HG03064 (cell line): ENCODE data around the gene TAMALIN.

Source experiments
- ATAC-seq: cut with Tn5 transposase; IDR thresholded peaks from one replicate; pipeline ENCODE4 v1.9.1; 2021; ENCODE audit warnings: low read depth; ENCODE audit not compliant: unreplicated experiment

Gene TAMALIN

DNA sequence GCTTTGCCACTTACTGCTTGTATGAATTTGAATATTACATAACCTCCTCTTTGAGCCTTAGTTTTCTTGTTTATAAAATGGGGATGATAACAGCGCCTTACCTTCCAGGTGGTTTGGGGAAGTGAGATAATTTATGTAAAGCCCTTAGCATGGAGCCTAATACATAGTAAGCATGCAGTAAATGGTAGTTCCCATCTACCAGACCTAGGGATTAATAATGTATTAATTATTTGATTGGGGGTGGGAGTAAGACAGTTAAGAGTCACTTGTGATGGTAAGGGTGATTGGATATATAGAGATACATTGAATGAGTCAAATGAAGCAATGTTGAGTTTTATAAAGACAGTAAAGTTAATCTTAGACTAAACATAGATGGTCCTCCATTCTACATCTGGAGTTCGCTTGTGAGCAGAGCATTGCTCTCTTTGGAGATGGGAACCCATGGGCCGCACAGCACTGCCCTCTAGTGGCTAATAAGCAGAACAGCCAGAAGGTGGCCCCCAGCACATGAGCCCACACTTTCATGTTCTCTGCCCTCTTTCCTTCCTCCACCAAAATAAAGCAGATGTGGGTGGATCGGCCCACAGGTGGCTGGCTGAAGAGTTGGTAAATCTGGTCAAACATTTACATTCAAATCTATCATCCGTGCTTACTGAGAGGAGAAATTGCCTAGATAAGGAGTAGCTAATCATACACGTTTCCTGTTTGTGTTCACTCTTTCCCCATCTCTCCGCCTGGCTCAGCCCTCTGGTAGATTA lies 26.5 kb upstream of the TAMALIN start:
- no peak for ATAC-seq

DNA sequence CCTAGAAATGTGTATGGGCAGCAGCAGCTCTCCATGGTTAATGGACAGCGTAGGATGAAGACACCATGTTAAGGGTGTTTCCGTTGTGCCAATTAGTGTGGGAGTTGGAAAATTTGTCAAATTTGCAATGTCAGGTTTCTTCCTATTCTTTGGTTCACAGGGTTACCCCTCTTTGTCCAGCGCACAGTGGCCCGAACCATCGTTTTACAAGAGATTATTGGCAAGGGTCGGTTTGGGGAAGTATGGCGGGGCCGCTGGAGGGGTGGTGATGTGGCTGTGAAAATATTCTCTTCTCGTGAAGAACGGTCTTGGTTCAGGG lies 26.0 kb upstream of the TAMALIN start:
- no peak for ATAC-seq

DNA sequence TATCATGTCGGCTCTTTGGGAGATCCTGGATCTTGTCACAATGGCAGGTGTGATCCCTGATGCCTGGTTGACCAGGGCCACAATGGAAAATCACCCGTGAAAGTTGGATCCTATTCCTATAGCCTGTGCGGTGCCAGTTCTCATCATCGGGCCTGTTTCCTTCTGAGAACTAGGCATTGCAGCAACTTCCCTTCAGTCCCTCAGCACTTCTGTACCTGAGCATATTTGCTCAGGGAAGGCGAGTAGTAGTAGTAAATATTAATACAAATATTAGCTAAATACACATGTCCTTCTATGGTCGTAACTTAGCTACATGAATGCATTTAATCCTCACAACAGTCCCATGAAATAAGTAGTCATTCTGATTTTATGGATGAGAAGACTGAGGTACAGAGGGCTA lies 22.1 kb upstream of the TAMALIN start:
- no peak for ATAC-seq

DNA sequence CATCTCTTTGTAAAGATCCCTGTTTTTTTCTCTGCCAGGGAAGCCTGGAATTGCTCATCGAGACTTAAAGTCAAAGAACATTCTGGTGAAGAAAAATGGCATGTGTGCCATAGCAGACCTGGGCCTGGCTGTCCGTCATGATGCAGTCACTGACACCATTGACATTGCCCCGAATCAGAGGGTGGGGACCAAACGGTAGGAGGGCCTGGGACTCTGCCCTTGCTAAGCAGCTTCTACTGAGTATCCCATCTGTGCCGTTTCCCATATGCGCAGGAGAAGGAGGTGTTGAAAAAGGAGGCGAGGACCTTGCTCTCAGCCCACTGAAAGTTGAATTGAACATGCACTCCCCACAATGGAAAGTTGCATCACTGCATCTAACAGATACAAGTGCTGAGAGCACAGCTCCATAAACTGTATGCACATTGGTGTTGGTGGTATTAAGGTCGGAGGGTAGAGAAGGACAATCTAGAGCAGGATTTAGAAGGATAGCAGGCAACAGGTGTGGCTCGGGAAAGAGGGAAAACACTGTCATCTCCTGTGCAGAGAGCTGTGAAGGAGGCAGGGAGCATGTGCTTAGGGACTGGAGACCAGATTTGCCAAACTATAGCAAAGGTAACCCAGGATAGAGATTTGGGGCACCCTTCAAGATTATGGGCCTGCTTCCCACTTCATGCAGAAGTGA lies 21.5 kb upstream of the TAMALIN start:
- no peak for ATAC-seq

DNA sequence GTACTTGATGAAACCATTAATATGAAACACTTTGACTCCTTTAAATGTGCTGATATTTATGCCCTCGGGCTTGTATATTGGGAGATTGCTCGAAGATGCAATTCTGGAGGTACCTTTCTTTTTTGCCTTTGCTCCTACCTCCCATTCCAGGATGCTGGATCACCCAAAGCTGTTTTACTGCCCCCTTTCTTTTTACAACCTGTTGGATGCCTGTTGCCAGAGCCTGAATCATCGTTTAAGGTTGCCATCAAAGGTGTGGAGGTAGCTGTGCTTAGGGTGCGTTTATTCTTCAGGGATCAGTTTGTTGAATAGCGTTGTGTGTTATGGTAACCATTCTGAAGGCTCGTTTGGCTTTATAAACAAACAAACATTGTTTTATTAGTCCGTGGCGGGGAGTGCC lies 19.9 kb upstream of the TAMALIN start:
- no peak for ATAC-seq

DNA sequence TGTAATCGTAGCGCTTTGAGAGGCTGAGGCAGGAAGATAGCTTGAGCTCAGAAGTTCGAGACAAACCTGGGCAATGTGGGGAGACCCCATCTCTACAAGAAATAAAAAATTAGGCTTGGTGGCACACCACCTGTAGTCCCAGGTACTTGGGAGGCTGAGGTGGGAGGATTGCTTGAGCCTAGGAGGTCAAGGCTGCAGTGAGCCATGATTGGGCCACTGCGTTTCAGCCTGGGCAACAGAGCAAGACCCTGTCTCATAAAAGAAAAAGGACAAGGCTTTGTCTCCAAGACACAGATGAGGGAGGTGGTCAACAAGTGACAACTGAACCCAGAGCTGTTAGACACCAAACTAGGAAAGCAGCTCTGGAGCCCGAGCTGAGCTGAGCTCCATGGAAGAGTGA lies 14.5 kb upstream of the TAMALIN start:
- ATAC-seq = no peak

DNA sequence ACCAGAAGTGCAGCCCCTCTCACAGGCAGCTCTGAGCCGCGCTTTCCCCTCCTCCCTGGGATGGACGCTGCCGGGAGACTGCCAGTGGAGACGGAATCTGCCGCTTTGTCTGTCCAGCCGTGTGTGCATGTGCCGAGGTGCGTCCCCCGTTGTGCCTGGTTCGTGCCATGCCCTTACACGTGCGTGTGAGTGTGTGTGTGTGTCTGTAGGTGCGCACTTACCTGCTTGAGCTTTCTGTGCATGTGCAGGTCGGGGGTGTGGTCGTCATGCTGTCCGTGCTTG lies 12.3 kb upstream of the TAMALIN start:
- ATAC-seq = no peak

DNA sequence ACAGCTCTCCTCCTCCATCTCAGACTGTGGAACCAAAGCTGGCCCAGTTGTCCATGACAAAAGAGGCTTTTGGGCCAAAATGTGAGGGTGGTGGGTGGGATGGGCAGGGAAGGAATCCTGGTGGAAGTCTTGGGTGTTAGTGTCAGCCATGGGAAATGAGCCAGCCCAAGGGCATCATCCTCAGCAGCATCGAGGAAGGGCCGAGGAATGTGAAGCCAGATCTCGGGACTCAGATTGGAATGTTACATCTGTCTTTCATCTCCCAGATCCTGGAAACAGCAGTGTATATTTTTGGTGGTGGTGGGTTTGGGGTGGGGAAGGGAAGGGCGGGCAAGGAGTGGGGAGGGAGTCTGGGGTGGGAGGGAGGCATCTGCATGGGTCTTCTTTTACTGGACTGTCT lies 11.8 kb upstream of the TAMALIN start:
- ATAC-seq = no peak

DNA sequence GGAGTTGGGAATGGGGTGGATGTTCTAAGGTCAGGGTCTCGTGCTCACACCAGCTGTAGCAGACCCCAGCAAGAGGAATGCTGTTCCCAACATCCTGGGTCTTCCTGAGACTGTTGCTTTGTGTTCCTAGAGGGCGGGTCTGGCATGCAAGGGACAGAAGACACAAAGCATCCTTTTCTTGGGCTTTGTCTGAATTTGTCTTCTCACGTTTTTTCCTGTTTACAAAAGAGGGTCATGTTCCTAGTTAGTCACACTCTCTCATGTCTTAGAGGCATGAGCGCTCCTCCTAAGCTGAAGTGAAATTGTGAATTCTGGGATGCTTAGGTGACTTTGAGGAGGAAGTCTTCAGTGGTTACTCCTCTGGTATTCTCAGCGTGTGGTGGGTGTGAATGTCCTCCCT lies 9.6 kb upstream of the TAMALIN start:
- ATAC-seq = no peak

DNA sequence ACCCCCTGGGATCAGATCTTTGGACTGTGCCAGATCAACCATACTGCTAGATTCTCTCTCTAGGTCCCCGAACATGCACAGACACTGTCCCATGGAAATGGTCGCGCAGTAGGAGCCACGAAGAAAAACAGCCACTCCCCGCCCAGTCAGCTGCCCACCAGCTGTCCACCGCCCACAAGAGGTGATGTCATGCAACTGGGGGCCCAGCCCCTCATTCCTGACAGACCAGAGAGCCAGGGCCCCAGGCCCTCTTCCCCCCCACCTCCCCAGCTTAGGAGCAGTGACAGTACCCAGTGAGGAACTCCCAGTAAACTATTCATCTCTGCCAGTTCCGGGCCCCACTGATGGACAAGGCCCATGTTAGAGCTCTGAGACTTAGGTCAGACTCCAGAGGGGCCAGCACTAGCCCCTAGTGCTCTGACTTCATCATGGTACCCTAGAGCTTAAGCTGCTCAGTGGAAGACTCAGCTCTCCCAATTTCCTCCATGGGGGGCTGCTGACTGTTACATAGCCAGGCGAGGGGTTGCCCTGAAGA lies 3.7 kb upstream of the TAMALIN start:
- no peak for ATAC-seq

DNA sequence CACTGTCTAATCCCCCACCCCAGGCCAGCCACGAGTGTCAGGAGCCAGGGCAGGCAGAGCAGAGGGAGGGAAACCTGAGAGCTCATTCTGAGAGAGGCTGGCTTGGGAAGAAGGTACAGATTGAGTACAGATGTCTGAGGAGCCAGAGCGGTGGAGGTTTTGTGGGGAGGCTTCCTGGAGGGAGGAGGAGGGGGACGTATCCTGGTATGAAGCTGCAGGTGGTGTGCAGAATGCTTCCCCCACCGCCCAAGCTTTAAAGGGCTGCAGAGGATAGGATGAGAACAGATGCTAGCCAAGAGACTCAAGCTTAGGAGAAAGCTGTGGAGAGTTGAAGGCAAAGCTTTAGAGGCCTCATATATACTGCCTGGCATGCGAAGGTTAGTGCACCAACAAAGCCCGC lies 3.2 kb upstream of the TAMALIN start:
- no peak for ATAC-seq

DNA sequence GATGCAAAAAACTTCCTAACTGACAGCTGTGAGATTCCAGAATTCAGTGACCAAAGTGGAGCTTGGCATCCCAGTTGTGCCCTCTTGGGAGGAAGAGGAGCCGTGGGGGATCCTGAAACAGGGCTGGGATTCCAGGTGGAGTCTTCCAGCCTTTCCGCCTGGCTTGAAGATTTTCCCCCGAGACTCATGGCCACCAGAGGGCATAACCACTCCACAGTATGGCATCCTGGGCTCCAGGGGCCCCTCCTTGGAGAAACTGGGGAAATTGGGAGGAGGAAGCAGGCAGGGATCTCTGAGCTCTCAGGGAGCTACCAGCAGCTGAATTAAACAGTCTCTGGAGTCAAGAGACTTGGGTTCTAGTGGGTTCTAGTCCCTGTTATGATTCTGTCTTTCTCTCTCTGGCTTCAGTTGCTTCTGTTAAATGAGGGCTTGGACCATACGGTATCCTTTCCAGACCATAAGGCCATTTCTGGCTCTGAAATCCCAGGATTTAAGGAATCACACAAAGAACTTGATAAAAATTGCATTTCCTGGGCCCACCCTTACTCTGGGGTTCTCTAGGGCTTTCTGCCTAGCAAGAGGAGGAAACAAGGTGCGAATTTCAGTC lies 2.6 kb upstream of the TAMALIN start:
- ATAC-seq = no peak

DNA sequence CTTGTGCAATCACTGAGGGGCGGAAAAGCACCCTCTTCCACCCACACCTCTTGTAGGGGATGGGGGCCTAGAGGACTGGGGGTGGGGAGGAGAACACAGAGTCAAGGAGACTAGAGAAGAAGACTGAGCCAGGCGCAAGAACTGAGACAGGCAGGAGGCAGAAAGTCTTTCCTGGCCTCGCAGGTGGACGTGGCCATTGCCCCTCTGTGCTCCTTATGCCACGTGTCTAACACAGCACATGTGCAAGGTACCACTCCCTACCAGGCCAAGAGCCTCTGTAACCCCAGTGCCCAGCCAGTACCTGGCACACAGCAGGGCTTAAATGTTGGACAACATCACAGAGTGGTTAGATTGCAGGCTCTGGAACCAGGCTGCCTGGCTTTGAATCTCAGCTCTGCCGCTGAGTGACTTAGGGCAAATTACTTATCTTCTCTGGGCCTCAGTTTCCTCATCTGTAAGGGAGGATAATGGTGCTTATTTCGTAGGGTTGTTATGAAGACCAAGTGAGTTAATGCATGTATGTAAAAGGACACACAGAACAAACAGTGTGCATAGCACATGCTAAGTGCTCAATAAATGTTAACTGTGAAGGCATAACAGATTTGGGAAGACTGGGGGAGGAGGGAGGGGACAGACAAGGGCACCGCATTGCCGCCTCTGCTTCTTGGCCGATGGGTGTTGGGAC lies 1.4 kb upstream of the TAMALIN start:
- ATAC-seq = no peak

DNA sequence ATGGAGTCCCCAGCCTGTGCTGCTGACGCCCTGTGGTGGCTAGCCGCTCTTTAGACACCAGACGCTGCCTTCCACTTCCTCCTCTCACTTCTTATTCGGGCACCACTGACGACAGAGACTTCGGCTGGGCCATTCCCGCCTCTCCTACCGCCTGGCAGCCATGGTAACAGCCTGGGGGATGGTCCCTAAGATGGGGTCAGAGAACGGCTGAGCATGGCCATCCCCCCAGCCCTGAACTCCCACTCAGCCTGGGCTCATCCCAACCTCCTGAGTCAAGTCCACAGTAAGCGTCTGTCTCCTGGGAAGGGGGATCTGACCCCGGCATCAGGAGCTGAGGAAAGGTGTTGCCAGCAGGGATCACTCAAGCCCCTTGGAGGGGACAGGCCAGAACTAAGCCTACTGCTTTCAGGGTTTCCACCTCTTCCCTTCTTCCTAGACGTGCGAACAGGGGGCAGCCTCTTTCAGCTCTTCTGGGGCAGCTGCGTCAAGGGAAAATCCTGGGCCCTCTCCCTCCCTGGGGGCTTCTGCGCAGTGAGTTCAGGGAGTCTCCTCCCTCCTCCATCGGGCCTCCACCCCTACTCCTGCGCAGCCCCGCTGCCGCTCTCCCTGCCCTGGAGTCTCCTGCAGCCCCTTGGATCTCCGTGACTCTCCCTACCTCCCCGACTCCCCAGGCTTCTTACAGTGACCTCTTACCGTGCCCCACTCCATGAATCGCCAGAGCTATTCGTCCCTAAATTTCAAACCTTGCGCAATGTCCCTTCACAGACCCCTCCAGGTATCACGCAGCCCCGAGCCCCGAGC lies 643 bp upstream of the TAMALIN start:
- no peak for ATAC-seq

DNA sequence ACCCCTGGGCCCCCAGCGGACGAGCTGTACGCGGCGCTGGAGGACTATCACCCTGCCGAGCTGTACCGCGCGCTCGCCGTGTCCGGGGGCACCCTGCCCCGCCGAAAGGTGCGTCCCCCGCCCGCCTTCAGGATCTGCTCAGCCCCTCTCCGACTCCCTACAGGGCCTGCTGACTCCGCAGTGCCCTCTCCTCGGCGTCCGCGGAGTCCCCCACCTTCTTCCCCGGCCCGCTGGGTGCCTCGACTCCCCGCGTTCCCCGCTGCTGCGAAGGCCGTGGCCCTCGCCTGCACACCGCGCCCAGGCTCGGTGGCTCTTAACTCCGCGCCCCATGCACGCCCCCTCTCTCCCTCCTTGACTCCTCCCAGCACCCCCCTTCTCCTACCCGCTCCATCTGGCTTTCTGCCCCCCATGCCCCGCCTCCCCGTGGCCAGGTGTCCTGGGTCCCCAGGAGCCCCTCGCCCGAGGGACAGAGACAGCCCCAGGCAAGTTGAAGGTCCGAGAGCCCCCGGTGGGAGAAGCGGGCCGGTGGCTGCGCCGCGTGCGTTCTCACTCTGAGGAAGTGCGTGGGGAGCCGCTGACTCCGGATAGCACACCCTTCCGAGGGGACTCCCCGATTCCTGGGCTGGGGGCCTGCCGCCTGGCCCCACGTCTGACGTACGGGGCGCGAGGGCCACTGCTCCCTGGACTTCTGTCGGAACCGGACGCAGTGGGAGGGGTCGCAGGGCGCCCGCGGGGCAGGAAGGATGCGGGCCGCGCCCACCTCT lies 594 bp downstream of the TAMALIN start:
- ATAC-seq = no peak

DNA sequence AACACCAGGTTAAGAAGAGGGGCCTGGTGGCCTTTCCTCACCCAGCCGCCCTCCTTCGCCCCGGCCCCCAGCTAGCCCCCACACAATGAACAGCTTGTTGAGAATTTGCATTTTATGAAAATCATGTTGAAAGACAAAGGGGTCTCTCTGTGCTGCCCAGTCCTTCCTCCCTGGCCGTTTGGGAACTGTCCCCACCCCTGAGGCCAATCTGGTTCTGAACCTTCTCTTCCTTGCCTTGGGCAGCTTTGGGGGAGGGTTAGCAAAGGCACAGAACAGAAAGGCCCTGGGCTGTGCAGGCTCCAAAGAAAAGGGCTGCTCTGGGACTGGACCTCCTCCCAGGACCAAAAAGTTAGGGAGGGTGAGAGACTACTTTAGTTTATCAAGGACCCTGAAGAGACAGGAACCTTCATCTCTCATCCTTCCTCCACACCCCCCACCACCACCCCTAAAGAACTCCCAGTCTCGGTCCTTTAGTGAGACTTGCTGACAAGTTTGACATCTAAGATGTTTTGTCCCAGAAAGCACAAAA lies 1.3 kb downstream of the TAMALIN start:
- ATAC-seq = no peak

DNA sequence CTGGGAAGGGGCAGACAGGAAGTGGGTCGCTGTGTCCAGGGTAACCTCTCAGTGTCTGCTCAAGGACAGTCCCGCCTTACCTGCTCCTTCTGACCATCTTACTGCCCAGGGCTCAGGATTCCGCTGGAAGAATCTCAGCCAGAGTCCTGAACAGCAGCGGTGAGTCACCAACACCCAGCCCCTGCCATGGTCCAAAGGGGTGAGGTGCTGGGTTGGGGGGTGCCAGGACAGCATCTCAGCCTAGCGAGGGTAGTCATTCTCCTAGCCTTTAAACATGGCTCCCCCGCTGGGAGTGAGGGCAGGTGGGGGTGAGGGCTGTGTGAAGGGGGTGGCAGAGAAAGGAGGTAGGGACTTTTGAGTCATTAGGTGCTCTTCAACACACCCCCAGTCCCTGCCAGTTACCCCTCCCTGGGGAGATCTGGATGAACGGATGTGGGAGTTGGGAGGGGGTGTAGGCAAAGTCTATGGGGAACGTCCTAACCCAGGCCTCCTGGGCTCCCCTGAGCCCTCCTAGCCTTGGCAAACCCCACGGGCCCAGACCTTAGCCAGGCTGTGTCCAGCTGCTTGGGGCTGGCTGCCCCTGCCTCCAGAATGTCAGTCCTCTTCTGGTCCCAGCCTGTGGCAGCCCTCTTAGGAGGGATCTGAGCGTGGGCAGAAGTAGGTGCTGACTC lies 2.5 kb downstream of the TAMALIN start:
- no peak for ATAC-seq

DNA sequence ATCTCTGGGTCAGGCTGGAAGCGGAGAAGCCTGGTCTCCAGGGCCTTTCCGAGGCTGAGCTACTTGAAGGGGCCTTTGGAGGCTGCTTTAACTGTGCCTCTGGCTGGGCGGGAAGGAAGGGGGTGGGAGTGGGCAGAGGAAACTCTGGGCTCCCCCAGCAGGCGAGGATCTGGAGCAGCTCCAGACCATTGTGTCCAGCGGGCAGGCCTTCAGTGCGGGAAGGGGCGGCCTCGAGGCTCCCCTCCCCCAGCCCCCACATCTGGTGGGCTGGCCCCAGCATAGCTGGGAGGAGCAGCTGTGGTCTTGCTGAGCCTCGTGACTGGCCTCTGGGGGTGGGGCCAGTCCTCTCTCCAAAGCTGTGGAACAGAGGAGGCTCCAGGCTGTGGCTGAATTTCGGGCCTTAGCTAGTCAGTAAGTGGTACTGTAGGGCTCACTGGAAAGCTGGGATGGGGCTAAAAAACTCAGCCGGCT lies 3.4 kb downstream of the TAMALIN start:
- no peak for ATAC-seq
